Measurements from ENCODE around the gene ASPG. TPM values are rescaled to one million over a fixed set of nuclear protein-coding genes. Genes with fewer than 3 reads are reported as not detected.

The ASPG gene
- total RNA-seq, 6 donors from 2014 or later = 5.2 to 14.7 (median 12.5) TPM; not detected in 1

DNA sequence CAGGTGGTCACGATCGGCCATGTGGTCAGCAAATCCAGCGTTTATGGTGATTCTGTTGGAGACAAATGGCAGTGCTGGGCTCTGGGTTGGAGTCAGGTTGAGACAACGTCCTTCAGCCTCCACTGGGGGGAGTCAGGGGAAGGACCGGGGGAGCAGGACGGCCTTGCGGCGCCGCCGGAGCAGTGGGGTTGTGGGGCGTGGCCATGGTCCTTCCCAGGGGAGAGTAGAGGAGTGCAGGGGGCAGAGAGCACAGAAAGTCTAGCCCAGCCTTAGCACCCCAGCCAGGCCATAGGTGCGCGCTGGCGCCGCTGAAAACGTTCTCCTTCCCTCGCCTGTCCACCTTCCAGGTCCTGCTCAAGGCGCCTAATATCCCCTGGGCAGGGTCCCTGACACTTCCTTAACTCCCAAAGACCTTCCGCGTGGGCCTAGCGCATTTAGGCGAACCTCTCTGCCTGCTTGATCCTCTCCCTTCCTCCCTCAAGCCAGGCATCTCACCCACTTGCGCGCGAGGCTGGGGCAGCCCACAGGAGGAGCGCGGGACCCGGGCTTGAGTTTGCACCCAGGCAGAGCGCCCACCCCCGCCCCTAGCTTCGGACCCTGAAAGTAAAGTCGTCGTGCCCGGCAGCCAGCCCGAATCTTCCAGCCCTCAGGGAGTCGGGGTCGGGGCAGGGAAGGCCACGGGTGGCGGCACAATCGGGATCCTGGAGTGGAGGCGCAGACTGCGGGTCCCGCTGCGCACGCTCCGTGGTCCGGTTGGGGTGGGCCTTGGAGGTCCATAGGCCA is 49.8 kb downstream of the ASPG start:
- Histone ChIP-seq H3K27ac (no peak overlapping the region), H3K9me3 (peaks cover 0 to 1% (median 0%) of the 10 kb centered on the region in 4 donors), H3K4me1 (peaks cover 34 to 52% (median 44%) of the 10 kb centered on the region in 4 donors), H3K27me3 (peaks cover 0 to 47% (median 23%) of the 10 kb centered on the region in 4 donors), H3K36me3 (no peaks in the 10 kb centered on the region), H3K4me3 (peak overlapping the region in 1 of 4 donors; percentile 15)
- DNase-seq = peak in 1 of 2 donors; percentile 74
- 2 to 6% methylated on average over 10 to 41 of the region's 47 CpGs for WGBS, 2 donors
- TF ChIP-seq POLR2AphosphoS5 (IDR thresholded peaks at IDR 0.05) (no peak), POLR2A (IDR thresholded peaks at IDR 0.05) (no peak), EP300 (IDR thresholded peaks at IDR 0.05) (no peak)
- TF ChIP-seq, protein P1, sequence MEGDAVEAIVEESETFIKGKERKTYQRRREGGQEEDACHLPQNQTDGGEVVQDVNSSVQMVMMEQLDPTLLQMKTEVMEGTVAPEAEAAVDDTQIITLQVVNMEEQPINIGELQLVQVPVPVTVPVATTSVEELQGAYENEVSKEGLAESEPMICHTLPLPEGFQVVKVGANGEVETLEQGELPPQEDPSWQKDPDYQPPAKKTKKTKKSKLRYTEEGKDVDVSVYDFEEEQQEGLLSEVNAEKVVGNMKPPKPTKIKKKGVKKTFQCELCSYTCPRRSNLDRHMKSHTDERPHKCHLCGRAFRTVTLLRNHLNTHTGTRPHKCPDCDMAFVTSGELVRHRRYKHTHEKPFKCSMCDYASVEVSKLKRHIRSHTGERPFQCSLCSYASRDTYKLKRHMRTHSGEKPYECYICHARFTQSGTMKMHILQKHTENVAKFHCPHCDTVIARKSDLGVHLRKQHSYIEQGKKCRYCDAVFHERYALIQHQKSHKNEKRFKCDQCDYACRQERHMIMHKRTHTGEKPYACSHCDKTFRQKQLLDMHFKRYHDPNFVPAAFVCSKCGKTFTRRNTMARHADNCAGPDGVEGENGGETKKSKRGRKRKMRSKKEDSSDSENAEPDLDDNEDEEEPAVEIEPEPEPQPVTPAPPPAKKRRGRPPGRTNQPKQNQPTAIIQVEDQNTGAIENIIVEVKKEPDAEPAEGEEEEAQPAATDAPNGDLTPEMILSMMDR (IDR thresholded peaks at IDR 0.05) = no peak
- ATAC-seq (ENCODE audit: low FRiP score in 2 of 2) = no peak

DNA sequence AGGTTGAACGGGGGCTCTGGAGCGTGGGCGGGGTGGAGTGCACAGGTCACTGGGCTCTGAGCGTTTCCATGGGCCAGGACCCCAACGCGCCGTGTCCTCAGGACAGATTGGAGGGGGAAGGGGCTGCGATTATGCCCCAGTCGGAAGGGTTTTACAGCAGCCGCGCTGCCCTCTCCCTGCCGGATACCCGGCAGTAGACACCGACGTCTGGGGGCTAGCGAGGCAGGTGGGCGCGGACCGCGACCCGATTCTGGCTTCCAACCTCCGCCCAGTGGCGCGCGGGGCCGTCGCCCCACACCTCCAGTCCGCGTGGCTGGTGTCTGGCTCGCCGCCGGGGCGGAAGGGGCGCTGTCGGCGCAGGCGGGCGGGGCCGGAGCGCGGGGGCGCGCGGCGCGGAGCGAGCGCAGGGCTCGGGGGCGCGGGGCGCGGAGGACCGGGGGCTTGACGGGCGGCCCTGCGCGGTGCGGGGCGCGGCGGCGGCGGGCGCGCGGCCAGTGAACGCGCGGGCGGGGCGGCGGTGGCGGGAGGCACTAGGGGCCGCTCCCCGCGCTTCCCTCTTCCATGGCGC is 50.5 kb downstream of the ASPG start:
- Histone ChIP-seq H3K27me3 (peaks cover 0 to 47% (median 23%) of the 10 kb centered on the region in 4 donors), H3K4me3 (peak overlapping the region in 2 of 4 donors; percentile 18 to 30), H3K36me3 (no peaks in the 10 kb centered on the region), H3K27ac (no peak overlapping the region), H3K4me1 (peaks cover 34 to 53% (median 44%) of the 10 kb centered on the region in 4 donors), H3K9me3 (no peaks in the 10 kb centered on the region)
- DNase-seq (peak in 1 of 2 donors; percentile 86), ATAC-seq (ENCODE audit: low FRiP score in 2 of 2) (no peak)
- TF ChIP-seq, protein P1 (IDR thresholded peaks at IDR 0.05) = peak in 1 of 6 experiments; percentile 10
- no peak for TF ChIP-seq POLR2A (IDR thresholded peaks at IDR 0.05)
- TF ChIP-seq EP300 (IDR thresholded peaks at IDR 0.05) = no peak
- 1% methylated on average over 13 of the region's 78 CpGs; no CpG with 5 or more reads in 1 of the 2 donors for WGBS, 2 donors

DNA sequence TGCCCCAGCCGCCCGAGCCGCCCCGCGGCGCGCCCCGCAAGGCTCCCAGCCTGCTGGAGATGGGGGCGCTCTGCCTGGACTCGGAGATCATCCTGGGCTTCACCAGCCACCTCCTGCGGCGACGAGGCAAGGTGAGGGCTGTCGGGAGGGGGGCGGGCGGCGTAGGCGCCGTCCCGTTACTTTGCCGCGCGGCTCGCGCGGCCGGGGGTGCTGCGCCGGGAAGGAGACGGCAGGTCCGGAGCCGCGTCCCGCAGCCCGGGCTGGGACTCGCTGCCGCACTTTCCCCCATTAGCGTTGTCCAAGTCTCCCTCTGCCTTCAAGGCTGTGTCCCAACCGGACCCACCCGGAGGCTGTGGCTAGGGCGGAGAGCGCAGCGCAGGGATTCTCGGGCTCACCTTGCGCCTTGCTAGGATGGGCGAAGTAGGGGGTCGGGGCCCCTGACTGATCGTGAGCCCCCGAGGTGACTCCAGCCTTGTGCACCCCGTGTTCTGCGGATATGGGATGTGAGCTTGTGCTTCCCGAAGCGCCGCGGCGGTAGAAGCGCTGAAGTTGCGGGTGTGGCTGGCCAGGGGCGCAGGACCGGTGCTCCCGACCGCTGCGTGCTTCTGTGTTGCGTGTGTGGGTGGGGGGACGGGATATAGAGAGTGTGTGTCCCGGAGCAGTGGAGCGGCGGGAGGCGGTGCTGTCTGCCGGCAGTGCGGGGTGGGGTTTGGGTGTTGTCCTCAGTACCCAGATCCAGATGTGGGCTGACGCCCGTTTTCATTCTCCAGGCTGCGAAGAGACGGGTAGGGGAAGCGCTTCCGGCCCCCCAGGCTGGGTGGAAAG is 51.2 kb downstream of the ASPG start:
- Histone ChIP-seq H3K27me3 (peaks cover 0 to 47% (median 23%) of the 10 kb centered on the region in 4 donors), H3K27ac (no peak overlapping the region), H3K4me1 (peaks cover 34 to 53% (median 44%) of the 10 kb centered on the region in 4 donors), H3K36me3 (no peaks in the 10 kb centered on the region), H3K9me3 (no peaks in the 10 kb centered on the region), H3K4me3 (peak overlapping the region in 3 of 4 donors; percentile 8 to 71 (median 18))
- 3 to 8% methylated on average over 20 to 51 of the region's 77 CpGs for WGBS, 2 donors
- no peak for TF ChIP-seq POLR2AphosphoS5 (IDR thresholded peaks at IDR 0.05)
- TF ChIP-seq POLR2A (IDR thresholded peaks at IDR 0.05) = no peak
- TF ChIP-seq, protein P1 (IDR thresholded peaks at IDR 0.05) = no peak
- TF ChIP-seq EP300 (IDR thresholded peaks at IDR 0.05) = no peak
- ATAC-seq (ENCODE audit: low FRiP score in 2 of 2) (no peak), DNase-seq (peak in 1 of 2 donors; percentile 81)

DNA sequence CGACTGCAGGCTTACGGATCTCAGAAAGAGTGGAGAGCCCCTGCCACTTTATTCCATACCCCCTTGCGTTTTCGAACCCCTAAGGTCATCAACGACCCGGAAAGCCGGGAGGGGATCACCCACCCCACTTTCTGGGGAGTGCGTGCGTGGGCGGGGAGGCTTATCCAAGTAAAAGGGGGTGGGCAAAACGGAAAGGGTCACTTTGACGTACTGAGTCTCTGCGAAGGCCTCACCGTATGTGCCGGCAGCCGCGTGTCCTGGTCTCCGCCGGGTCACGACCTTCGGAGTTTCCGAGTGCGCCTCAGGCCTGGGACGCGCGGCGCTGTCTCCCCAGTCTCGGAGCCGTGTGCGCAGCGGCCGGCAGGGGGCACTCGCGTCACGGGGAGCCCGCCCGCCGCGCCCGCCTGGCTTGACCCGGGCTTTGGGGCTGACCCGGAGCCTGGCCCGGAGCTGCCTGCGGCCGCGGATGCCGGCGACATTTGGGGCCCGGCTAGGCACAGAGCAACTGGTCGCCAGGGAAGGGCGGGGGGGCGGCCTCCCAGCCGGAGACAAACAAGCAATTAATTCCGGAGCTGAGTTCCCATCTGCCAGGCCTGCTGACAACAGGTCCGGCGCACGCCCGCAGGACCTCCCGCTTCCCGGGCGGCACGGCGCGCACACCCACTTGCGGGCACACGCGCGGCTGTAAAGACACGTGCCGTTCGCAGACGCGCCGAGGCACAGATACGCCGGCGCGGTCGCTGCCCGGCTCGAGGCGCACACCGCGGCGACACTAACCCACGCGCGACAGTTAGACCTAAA is 52.0 kb downstream of the ASPG start:
- TF ChIP-seq, protein P1 (IDR thresholded peaks at IDR 0.05) = peak; percentile 89 to 98 (median 95)
- no peak for TF ChIP-seq POLR2AphosphoS5 (IDR thresholded peaks at IDR 0.05)
- no peak for TF ChIP-seq EP300 (IDR thresholded peaks at IDR 0.05)
- TF ChIP-seq POLR2A (IDR thresholded peaks at IDR 0.05) = no peak
- Histone ChIP-seq H3K36me3 (no peaks in the 10 kb centered on the region), H3K27me3 (peaks cover 0 to 47% (median 23%) of the 10 kb centered on the region in 4 donors), H3K27ac (peak overlapping the region in 2 of 4 donors; percentile 61 to 64), H3K4me1 (peaks cover 34 to 53% (median 44%) of the 10 kb centered on the region in 4 donors), H3K4me3 (peak overlapping the region; percentile 19 to 71 (median 50)), H3K9me3 (no peaks in the 10 kb centered on the region)
- WGBS, 2 donors = 1 to 2% methylated on average over 45 to 46 of the region's 88 CpGs
- peak; percentile 54 to 96 for DNase-seq
- ATAC-seq (ENCODE audit: low FRiP score in 2 of 2) = peak; percentile 69 to 85

Measured in upper lobe of left lung (tissue), 6 donors.